ENCODE data around the gene ZG16B. TPM values are rescaled to one million over a fixed set of nuclear protein-coding genes. Genes with fewer than 3 reads are reported as not detected.

ZG16B gene, protein sequence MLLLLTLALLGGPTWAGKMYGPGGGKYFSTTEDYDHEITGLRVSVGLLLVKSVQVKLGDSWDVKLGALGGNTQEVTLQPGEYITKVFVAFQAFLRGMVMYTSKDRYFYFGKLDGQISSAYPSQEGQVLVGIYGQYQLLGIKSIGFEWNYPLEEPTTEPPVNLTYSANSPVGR
- 10 to 100 TPM; 34.1 to 62.1 TPM for total RNA-seq

- peak within 1 kb of the TSS; percentile 4 for H3K4me3 ChIP-seq
- peak within 1 kb of the TSS; percentile 87 for H3K27ac ChIP-seq
- H3K9ac ChIP-seq (ENCODE audit: low read depth in 2 of 2, low read length in 2 of 2) = peak within 1 kb of the TSS in 1 of 2 donors; percentile 54
- H3K4me1 ChIP-seq = no peaks in the 10 kb centered on the region
- no peaks in the 10 kb centered on the region for H3K27me3 ChIP-seq
- TF ChIP-seq, protein P1, sequence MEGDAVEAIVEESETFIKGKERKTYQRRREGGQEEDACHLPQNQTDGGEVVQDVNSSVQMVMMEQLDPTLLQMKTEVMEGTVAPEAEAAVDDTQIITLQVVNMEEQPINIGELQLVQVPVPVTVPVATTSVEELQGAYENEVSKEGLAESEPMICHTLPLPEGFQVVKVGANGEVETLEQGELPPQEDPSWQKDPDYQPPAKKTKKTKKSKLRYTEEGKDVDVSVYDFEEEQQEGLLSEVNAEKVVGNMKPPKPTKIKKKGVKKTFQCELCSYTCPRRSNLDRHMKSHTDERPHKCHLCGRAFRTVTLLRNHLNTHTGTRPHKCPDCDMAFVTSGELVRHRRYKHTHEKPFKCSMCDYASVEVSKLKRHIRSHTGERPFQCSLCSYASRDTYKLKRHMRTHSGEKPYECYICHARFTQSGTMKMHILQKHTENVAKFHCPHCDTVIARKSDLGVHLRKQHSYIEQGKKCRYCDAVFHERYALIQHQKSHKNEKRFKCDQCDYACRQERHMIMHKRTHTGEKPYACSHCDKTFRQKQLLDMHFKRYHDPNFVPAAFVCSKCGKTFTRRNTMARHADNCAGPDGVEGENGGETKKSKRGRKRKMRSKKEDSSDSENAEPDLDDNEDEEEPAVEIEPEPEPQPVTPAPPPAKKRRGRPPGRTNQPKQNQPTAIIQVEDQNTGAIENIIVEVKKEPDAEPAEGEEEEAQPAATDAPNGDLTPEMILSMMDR (IDR thresholded peaks at IDR 0.05) = no peak
- H3K9me3 ChIP-seq = no peaks in the 10 kb centered on the region
- no peaks in the 10 kb centered on the region for H3K36me3 ChIP-seq
- intact Hi-C loops (cut with DNase I) = loop anchor here (2.0 kb wide), 1 partner anchor 21 kb away; no protein-coding TSS in a partner anchor
- peak; percentile 71 for DNase-seq
These were observed at the start of gene ZG16B for GRCh38 chr16:2829501-2830354. Gene ZG16B (plus strand): TSS chr16:2830303. CDS start chr16:2830442, 139 bp downstream.

DNA sequence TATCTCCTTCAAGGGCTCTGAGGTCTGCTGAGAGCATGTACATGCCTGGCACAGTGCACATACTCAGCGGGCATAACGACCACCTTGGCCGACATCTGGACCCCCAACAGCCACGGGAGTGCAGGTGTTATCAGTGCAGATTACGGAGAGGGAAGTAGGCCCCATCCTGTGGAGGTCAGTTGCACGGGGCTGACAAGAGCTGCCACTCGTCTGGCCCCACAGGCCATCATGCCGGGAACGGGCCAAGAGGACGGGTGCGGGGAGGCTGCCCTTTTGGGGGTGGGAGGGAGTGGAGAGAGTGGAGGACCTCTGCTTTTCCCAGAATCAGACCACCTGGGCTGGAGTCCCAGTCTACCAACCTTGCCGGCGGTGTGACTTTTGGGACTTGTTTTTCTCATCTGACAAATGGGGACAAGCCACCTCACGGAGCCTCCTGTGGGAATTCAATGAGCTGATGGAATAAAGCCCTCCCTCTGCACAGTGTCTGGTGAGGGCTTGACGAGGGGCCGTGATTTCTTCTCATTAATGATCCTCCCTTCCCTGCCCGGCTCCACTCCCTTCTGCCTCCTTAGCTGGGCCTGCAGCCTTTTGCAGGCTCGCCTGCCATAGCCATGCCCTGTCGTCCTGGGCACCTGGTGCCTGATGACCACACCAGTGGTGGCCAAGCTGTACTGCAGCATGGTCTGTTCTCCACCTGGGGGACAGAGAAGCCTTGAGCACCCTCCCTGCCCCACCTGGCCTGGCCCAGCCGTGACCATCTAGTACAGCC is 47.3 kb upstream of the ZG16B start:
- intact Hi-C loops (cut with DNase I) = no loop called here
- no peaks in the 10 kb centered on the region for H3K9me3 ChIP-seq
- H3K4me1 ChIP-seq = peaks cover 6% of the 10 kb centered on the region
- H3K9ac ChIP-seq (ENCODE audit: low read depth in 2 of 2, low read length in 2 of 2) = no peak overlapping the region
- no peak overlapping the region for H3K4me3 ChIP-seq
- peaks cover 13% of the 10 kb centered on the region for H3K27me3 ChIP-seq
- TF ChIP-seq, protein P1 (IDR thresholded peaks at IDR 0.05) = no peak
- H3K27ac ChIP-seq = no peak overlapping the region
- no peaks in the 10 kb centered on the region for H3K36me3 ChIP-seq
- DNase-seq = no peak

DNA sequence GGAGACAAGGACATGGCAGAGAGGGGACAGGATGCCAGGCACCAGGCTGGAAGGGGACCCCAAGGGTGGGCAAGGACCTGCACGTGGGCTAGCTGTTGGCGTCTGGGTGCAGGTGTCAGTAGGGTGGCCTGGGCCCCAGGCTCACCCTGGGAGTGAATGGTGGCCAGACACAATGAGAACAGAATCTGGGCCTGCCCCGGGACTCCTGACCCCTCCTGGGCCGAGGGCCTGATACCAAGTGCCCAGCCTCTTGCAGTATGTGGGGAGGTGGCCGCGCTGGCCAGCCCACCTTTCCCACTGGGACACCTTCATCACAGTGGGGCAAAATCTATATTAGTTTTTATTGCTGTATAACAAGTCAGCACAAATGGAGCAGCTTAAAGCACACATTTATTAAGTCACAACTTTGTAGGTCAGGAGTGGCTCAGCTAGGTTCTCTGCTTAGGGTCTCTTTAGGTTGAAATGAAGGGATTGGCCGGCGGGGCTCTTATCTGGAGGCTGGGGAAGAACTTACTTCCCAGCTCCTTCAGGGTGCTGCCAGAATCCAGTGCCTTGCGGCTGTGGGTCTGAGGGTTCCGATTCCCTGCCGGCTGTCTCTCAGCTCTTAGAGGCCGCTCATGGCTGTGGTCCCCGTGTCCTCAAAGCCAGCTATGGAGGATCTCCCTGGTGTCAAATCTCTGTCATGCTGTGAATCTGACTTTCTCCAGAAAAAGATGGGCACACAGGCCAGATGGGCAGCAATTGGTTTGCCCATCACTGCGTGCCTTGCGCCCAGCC is 46.3 kb upstream of the ZG16B start:
- no peak for DNase-seq
- TF ChIP-seq, protein P1 (IDR thresholded peaks at IDR 0.05) = no peak
- no peaks in the 10 kb centered on the region for H3K36me3 ChIP-seq
- H3K9ac ChIP-seq (ENCODE audit: low read depth in 2 of 2, low read length in 2 of 2) = no peak overlapping the region
- H3K4me1 ChIP-seq = peaks cover 6% of the 10 kb centered on the region
- H3K27me3 ChIP-seq = peaks cover 13% of the 10 kb centered on the region
- intact Hi-C loops (cut with DNase I) = no loop called here
- H3K4me3 ChIP-seq = no peak overlapping the region
- H3K27ac ChIP-seq = no peak overlapping the region
- no peaks in the 10 kb centered on the region for H3K9me3 ChIP-seq

- H3K36me3 ChIP-seq = no peaks in the 10 kb centered on the region
- H3K4me1 ChIP-seq = peaks cover 6% of the 10 kb centered on the region
- intact Hi-C loops (cut with DNase I) = no loop called here
- H3K27ac ChIP-seq = no peak overlapping the region
- no peak for DNase-seq
- H3K27me3 ChIP-seq = peaks cover 13% of the 10 kb centered on the region
- no peak overlapping the region for H3K4me3 ChIP-seq
- H3K9me3 ChIP-seq = no peaks in the 10 kb centered on the region
- TF ChIP-seq, protein P1 (IDR thresholded peaks at IDR 0.05) = no peak
- H3K9ac ChIP-seq (ENCODE audit: low read depth in 2 of 2, low read length in 2 of 2) = peak overlapping the region; percentile 51 to 60
These were observed 45.6 kb upstream of the ZG16B start for GRCh38 chr16:2784358-2785100.

All from colonic mucosa (tissue), 4 donors.